ENCODE data around the gene QSER1. TPM values are rescaled to one million over a fixed set of nuclear protein-coding genes. Genes with fewer than 3 reads are reported as not detected.
A peak's percentile ranks its signal among the peaks of the same experiment; 100 is the strongest.

The QSER1 gene
- total and polyA plus RNA-seq, 2 experiments from 2014 or later = 29.4 to 132 TPM

GRCh38 chr11:32905028-32905667 lies 12.5 kb downstream of the QSER1 start (continued):
- TF ChIP-seq, protein P1, sequence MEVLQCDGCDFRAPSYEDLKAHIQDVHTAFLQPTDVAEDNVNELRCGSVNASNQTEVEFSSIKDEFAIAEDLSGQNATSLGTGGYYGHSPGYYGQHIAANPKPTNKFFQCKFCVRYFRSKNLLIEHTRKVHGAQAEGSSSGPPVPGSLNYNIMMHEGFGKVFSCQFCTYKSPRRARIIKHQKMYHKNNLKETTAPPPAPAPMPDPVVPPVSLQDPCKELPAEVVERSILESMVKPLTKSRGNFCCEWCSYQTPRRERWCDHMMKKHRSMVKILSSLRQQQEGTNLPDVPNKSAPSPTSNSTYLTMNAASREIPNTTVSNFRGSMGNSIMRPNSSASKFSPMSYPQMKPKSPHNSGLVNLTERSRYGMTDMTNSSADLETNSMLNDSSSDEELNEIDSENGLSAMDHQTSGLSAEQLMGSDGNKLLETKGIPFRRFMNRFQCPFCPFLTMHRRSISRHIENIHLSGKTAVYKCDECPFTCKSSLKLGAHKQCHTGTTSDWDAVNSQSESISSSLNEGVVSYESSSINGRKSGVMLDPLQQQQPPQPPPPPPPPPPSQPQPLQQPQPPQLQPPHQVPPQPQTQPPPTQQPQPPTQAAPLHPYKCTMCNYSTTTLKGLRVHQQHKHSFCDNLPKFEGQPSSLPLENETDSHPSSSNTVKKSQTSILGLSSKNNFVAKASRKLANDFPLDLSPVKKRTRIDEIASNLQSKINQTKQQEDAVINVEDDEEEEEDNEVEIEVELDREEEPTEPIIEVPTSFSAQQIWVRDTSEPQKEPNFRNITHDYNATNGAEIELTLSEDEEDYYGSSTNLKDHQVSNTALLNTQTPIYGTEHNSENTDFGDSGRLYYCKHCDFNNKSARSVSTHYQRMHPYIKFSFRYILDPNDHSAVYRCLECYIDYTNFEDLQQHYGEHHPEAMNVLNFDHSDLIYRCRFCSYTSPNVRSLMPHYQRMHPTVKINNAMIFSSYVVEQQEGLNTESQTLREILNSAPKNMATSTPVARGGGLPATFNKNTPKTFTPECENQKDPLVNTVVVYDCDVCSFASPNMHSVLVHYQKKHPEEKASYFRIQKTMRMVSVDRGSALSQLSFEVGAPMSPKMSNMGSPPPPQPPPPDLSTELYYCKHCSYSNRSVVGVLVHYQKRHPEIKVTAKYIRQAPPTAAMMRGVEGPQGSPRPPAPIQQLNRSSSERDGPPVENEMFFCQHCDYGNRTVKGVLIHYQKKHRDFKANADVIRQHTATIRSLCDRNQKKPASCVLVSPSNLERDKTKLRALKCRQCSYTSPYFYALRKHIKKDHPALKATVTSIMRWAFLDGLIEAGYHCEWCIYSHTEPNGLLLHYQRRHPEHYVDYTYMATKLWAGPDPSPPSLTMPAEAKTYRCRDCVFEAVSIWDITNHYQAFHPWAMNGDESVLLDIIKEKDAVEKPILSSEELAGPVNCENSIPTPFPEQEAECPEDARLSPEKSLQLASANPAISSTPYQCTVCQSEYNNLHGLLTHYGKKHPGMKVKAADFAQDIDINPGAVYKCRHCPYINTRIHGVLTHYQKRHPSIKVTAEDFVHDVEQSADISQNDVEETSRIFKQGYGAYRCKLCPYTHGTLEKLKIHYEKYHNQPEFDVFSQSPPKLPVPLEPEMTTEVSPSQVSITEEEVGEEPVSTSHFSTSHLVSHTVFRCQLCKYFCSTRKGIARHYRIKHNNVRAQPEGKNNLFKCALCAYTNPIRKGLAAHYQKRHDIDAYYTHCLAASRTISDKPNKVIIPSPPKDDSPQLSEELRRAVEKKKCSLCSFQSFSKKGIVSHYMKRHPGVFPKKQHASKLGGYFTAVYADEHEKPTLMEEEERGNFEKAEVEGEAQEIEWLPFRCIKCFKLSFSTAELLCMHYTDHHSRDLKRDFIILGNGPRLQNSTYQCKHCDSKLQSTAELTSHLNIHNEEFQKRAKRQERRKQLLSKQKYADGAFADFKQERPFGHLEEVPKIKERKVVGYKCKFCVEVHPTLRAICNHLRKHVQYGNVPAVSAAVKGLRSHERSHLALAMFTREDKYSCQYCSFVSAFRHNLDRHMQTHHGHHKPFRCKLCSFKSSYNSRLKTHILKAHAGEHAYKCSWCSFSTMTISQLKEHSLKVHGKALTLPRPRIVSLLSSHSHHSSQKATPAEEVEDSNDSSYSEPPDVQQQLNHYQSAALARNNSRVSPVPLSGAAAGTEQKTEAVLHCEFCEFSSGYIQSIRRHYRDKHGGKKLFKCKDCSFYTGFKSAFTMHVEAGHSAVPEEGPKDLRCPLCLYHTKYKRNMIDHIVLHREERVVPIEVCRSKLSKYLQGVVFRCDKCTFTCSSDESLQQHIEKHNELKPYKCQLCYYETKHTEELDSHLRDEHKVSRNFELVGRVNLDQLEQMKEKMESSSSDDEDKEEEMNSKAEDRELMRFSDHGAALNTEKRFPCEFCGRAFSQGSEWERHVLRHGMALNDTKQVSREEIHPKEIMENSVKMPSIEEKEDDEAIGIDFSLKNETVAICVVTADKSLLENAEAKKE (CRISPR knock-in tag; IDR thresholded peaks at IDR 0.05) = no peak
- TF ChIP-seq EZH2 (IDR thresholded peaks at IDR 0.05; ENCODE audit: low read depth, unreplicated experiment) = no peak
- TF ChIP-seq, protein P2, sequence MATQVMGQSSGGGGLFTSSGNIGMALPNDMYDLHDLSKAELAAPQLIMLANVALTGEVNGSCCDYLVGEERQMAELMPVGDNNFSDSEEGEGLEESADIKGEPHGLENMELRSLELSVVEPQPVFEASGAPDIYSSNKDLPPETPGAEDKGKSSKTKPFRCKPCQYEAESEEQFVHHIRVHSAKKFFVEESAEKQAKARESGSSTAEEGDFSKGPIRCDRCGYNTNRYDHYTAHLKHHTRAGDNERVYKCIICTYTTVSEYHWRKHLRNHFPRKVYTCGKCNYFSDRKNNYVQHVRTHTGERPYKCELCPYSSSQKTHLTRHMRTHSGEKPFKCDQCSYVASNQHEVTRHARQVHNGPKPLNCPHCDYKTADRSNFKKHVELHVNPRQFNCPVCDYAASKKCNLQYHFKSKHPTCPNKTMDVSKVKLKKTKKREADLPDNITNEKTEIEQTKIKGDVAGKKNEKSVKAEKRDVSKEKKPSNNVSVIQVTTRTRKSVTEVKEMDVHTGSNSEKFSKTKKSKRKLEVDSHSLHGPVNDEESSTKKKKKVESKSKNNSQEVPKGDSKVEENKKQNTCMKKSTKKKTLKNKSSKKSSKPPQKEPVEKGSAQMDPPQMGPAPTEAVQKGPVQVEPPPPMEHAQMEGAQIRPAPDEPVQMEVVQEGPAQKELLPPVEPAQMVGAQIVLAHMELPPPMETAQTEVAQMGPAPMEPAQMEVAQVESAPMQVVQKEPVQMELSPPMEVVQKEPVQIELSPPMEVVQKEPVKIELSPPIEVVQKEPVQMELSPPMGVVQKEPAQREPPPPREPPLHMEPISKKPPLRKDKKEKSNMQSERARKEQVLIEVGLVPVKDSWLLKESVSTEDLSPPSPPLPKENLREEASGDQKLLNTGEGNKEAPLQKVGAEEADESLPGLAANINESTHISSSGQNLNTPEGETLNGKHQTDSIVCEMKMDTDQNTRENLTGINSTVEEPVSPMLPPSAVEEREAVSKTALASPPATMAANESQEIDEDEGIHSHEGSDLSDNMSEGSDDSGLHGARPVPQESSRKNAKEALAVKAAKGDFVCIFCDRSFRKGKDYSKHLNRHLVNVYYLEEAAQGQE (IDR thresholded peaks at IDR 0.05; ENCODE audit: unreplicated experiment) = no peak

DNA sequence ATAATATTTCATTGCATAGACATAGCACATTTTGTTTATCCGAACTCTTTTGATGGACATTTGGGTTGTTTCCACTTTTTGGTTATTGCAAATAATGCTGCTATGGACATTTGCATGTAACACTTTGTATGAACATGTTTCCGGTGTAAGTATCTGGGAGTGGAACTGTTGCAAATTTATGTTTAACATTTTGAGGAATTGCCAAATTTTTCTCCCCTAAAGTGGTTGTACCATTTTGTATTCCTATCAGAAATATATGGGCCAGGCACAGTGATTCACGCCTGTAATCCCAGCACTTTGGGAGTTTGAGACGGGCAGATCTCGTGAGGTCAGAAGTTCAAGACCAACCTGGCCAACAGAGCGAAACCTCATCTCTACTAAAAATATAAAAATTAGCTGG lies 16.0 kb downstream of the QSER1 start:
- Histone ChIP-seq H3K4me3 (no peak overlapping the region), H3K79me2 (replicated peaks; ENCODE audit: insufficient read depth) (peaks cover 100% of the 10 kb centered on the region), H3K4me2 (no peak overlapping the region), H3K27me3 (ENCODE audit: insufficient read depth) (no peaks in the 10 kb centered on the region), H3F3A (replicated peaks; ENCODE audit: low read depth) (no peaks in the 10 kb centered on the region), H2AFZ (no peak overlapping the region), H4K20me1 (replicated peaks; ENCODE audit: insufficient read depth) (peaks cover 82% of the 10 kb centered on the region), H3K4me1 (ENCODE audit: insufficient read depth) (peaks cover 19% of the 10 kb centered on the region), H3K36me3 (ENCODE audit: insufficient read depth) (no peaks in the 10 kb centered on the region), H3K9me2 (ENCODE audit: insufficient read depth) (no peaks in the 10 kb centered on the region), H3K27ac (ENCODE audit: low read depth) (no peak overlapping the region)
- TF ChIP-seq, protein P3, sequence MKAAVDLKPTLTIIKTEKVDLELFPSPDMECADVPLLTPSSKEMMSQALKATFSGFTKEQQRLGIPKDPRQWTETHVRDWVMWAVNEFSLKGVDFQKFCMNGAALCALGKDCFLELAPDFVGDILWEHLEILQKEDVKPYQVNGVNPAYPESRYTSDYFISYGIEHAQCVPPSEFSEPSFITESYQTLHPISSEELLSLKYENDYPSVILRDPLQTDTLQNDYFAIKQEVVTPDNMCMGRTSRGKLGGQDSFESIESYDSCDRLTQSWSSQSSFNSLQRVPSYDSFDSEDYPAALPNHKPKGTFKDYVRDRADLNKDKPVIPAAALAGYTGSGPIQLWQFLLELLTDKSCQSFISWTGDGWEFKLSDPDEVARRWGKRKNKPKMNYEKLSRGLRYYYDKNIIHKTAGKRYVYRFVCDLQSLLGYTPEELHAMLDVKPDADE (IDR thresholded peaks at IDR 0.05) = no peak
- no peak for TF ChIP-seq ZNF114 (CRISPR knock-in tag; IDR thresholded peaks at IDR 0.05)
- H3K4me1 Mint-ChIP-seq = peaks cover 59% of the 10 kb centered on the region
- H3K4me3 Mint-ChIP-seq = no peak overlapping the region
- peak overlapping the region; percentile 54; the same call in 1 of the 2 replicates for H3K27ac Mint-ChIP-seq
- H3K9me3 Mint-ChIP-seq = no peaks in the 10 kb centered on the region
- ATAC-seq (no peak), DNase-seq (ENCODE audit: low spot score) (no peak)
- H3K27me3 Mint-ChIP-seq (ENCODE audit: insufficient read depth, low read depth, poor library complexity) = peaks cover 4% of the 10 kb centered on the region
- H3K36me3 Mint-ChIP-seq (ENCODE audit: low read depth) = peaks cover 41% of the 10 kb centered on the region; the same call in 2 of the 3 replicates

All from GM23338 (cell line).